Kidney tubule cell (primary cell): ENCODE measurements around the gene EEPD1.
"Not testable (repeated sequence)": the region's sequence is repeated elsewhere in the genome, so short reads cannot be mapped to it uniquely, and the experiment has no call there.

ENCODE experiments used
- DNase-seq: peaks from one replicate; pipeline ENCODE4 v3.0.0-alpha.2; 2018; ENCODE audit warnings: low spot score

Gene EEPD1

GRCh38 chr7:36214608-36215456 lies 61.8 kb downstream of the EEPD1 start:
- no peak for DNase-seq

GRCh38 chr7:36215457-36215765 lies 62.4 kb downstream of the EEPD1 start:
- no peak for DNase-seq

GRCh38 chr7:36216063-36216684 lies 63.1 kb downstream of the EEPD1 start:
- peak; percentile 24 for DNase-seq

GRCh38 chr7:36217211-36217960 lies 64.3 kb downstream of the EEPD1 start:
- no peak for DNase-seq

- DNase-seq = no peak
These were observed 64.9 kb downstream of the EEPD1 start for GRCh38 chr7:36217961-36218284.

- no peak for DNase-seq
These were observed 66.4 kb downstream of the EEPD1 start for GRCh38 chr7:36219429-36219828.

- DNase-seq = no peak
These were observed 70.8 kb downstream of the EEPD1 start for GRCh38 chr7:36223851-36224250.

- no peak for DNase-seq
These were observed 72.1 kb downstream of the EEPD1 start for GRCh38 chr7:36224934-36225858.

- DNase-seq = no peak
These were observed 73.1 kb downstream of the EEPD1 start for GRCh38 chr7:36226151-36226550.

- DNase-seq = no peak
These were observed 74.2 kb downstream of the EEPD1 start for GRCh38 chr7:36227223-36227622.

- DNase-seq = no peak
These were observed 75.0 kb downstream of the EEPD1 start for GRCh38 chr7:36228039-36228438.

GRCh38 chr7:36231406-36231805 lies 78.4 kb downstream of the EEPD1 start:
- DNase-seq = no peak

GRCh38 chr7:36232555-36232954 lies 79.5 kb downstream of the EEPD1 start:
- DNase-seq = no peak

- no peak for DNase-seq
These were observed 80.0 kb downstream of the EEPD1 start for GRCh38 chr7:36232971-36233550.

- no peak for DNase-seq
These were observed 83.0 kb downstream of the EEPD1 start for GRCh38 chr7:36236073-36236472.

GRCh38 chr7:36238138-36238537 lies 85.1 kb downstream of the EEPD1 start:
- no peak for DNase-seq

- not testable (repeated sequence) for DNase-seq
These were observed 90.3 kb downstream of the EEPD1 start for GRCh38 chr7:36243356-36243755.

GRCh38 chr7:36244001-36244400 lies 90.9 kb downstream of the EEPD1 start:
- DNase-seq = not testable (repeated sequence)

- DNase-seq = no peak
These were observed 91.4 kb downstream of the EEPD1 start for GRCh38 chr7:36244429-36244828.

- DNase-seq = no peak
These were observed 92.7 kb downstream of the EEPD1 start for GRCh38 chr7:36245684-36246299.

- DNase-seq = no peak
These were observed 96.0 kb downstream of the EEPD1 start for GRCh38 chr7:36249091-36249490.
